GM12878 (cell line): ENCODE measurements around the gene MAP6D1. TPM values are rescaled to one million over a fixed set of nuclear protein-coding genes. Genes with fewer than 3 reads are reported as not detected.

Source experiments
- ATAC-seq: fragments of 200-7000 bp; cut with Tn5 transposase; 3 replicates; pipeline ENCODE4 v1.9.1; 2020; ENCODE audit warnings: mild to moderate bottlenecking, moderate library complexity
- BruUV-seq: library from RNA; stranded (reverse); fragments of 400-500 nt; replicated peaks from 2 replicates; lab custom pipeline; 2021; lab: Mats Ljungman, UMichigan
- CTCF ChIA-PET: fragments of 300-600 bp; sonication (Branson Sonifier 250); formaldehyde crosslinking; extraction: SDS; loops from one replicate; lab custom pipeline; 2021; ENCODE audit warnings: inconsistent platforms; lab: Yijun Ruan, JAX
- POLR2A ChIA-PET: fragments of 350-600 bp; formaldehyde crosslinking; extraction: SDS; loops from one replicate; lab custom pipeline; 2021; ENCODE audit warnings: inconsistent platforms; lab: Charles Lee
- RAD21 ChIA-PET: fragments of 300-600 bp; sonication (Branson Sonifier 250); formaldehyde crosslinking; loops from one replicate; lab custom pipeline; 2023; ENCODE audit warnings: antibody characterized with exemption; ENCODE audit not compliant: unreplicated experiment; lab: Charles Lee
- SMC1A ChIA-PET: fragments of 300-600 bp; sonication (Branson Sonifier 250); formaldehyde crosslinking; loops from one replicate; lab custom pipeline; 2023; ENCODE audit not compliant: unreplicated experiment, uncharacterized antibody; lab: Charles Lee
- DNase-seq: peaks from one replicate; pipeline ENCODE4 v3.0.0-alpha.2; 2011; ENCODE audit warnings: low read depth, low spot score
- FAIRE-seq: peaks from 3 replicates; lab custom pipeline; 2011; peaks lifted over from hg19 to GRCh38; lab: Jason Lieb, UNC
- H2AFZ ChIP-seq: 2 replicates; pipeline ENCODE4 v1.6.0; 2011; ENCODE audit warnings: low read depth, low read length, control low read depth; ENCODE audit not compliant: control insufficient read depth
- H3K27ac ChIP-seq: 2 replicates; pipeline ENCODE4 v1.5.1; 2011; ENCODE audit warnings: control low read depth; ENCODE audit not compliant: control insufficient read depth, insufficient read depth
- H3K27me3 ChIP-seq, 2 experiments: replicated peaks in 1 of 2; 2 replicates each; pipeline versions ENCODE4 v1.6.0 to v1.6.1; 2011; ENCODE audit warnings: low read length in 1 of 2; ENCODE audit not compliant: control insufficient read depth in 2 of 2, insufficient read depth in 2 of 2
- H3K36me3 ChIP-seq, 2 experiments: 2 replicates each; pipeline ENCODE4 v1.5.1; 2011; ENCODE audit warnings: low read length in 1 of 2; ENCODE audit not compliant: control insufficient read depth in 2 of 2, insufficient read depth in 2 of 2
- H3K4me1 ChIP-seq: 2 replicates; pipeline ENCODE4 v1.6.1; 2011; ENCODE audit warnings: mild to moderate bottlenecking, low read length, moderate library complexity, mixed read lengths; ENCODE audit not compliant: control insufficient read depth, insufficient read depth
- H3K4me2 ChIP-seq: 2 replicates; pipeline ENCODE4 v1.6.0; 2011; ENCODE audit warnings: control low read depth; ENCODE audit not compliant: control insufficient read depth, insufficient read depth
- H3K4me3 ChIP-seq: fragments of 200-600 bp; sonication (generic); 2 replicates; pipeline ENCODE4 v1.5.1; 2016
- H3K79me2 ChIP-seq: 2 replicates; pipeline ENCODE4 v1.6.0; 2011; ENCODE audit warnings: low read length; ENCODE audit not compliant: control insufficient read depth, insufficient read depth
- H3K9ac ChIP-seq: 2 replicates; pipeline ENCODE4 v1.8.0; 2011; ENCODE audit warnings: low read length, control low read depth, mixed read lengths; ENCODE audit not compliant: control insufficient read depth, insufficient read depth
- H3K9me3 ChIP-seq: replicated peaks from 3 replicates; pipeline ENCODE4 v1.5.1; 2011; ENCODE audit warnings: mild to moderate bottlenecking, low read length; ENCODE audit not compliant: control insufficient read depth, insufficient read depth
- H4K20me1 ChIP-seq: 2 replicates; pipeline ENCODE4 v1.6.0; 2011; ENCODE audit not compliant: control insufficient read depth, insufficient read depth
- BHLHE40 ChIP-seq, 2 experiments: fragments of 450-650 bp in 1 of 2; IDR thresholded peaks; 2 replicates each; pipeline ENCODE4 v1.6.1; 2011 to 2017; ENCODE audit warnings: low read depth in 2 of 2, borderline replicate concordance in 1 of 2, improper control_type of control experiment in 1 of 2, low read length in 1 of 2, mild to moderate bottlenecking in 1 of 2
- ESRRA ChIP-seq: IDR thresholded peaks from 2 replicates; pipeline ENCODE4 v1.6.1; 2012; ENCODE audit warnings: mild to moderate bottlenecking, low read length, improper control_type of control experiment
- HCFC1 ChIP-seq: fragments of 150-350 bp; IDR thresholded peaks from 2 replicates; pipeline ENCODE4 v1.6.1; 2014; ENCODE audit warnings: low read length
- LARP7 ChIP-seq: fragments of 450-650 bp; IDR thresholded peaks from 2 replicates; pipeline ENCODE4 v1.6.1; 2017; ENCODE audit warnings: mild to moderate bottlenecking
- NKRF ChIP-seq: fragments of 450-650 bp; conservative IDR thresholded peaks from 2 replicates; pipeline ENCODE4 v1.6.1; 2017; ENCODE audit warnings: mild to moderate bottlenecking, moderate library complexity
- POLR2AphosphoS5 ChIP-seq: IDR thresholded peaks from 2 replicates; pipeline ENCODE4 v1.6.1; 2011; ENCODE audit warnings: mild to moderate bottlenecking, low read length, inconsistent platforms
- POU2F2 ChIP-seq: IDR thresholded peaks from 3 replicates; pipeline ENCODE4 v1.6.1; 2011; ENCODE audit warnings: low read depth, mild to moderate bottlenecking, low read length, borderline replicate concordance
- WGBS: methylation state at CpG from one replicate; pipeline ENCODE4 v1.1.6; 2016; ENCODE audit warnings: low lambda C conversion rate; ENCODE audit not compliant: insufficient replicate concordance, insufficient coverage; ENCODE audit errors: missing lambda C conversion rate; 5-methylcytosine and 5-hydroxymethylcytosine counted together
- in situ Hi-C: fragments of 300-500 bp; cut with MboI; formaldehyde crosslinking; loops from 9 replicates; pipeline ENCODE4 v1.14.3; 2018; ENCODE audit warnings: mixed read lengths
- intact Hi-C: fragments of 100-400 bp; cut with micrococcal nuclease; formaldehyde crosslinking; loops from one replicate; pipeline ENCODE4 v1.14.2; 2022; ENCODE audit not compliant: unreplicated experiment
- polyA plus RNA-seq, 11 experiments: library from polyadenylated mRNA; depleted of rRNA in 4 of 11; unstranded in 6 of 11; stranded (reverse) in 5 of 11; fragments of >200 nt; fragmentation: Nextera tagmentation in 4 of 11; fragmentation: Illumina TruSeq in 1 of 11; extraction: Ambion mirVana in 4 of 11; extraction: Trizol in 1 of 11; gene quantifications; 1 replicate in 1 of 11; 2 replicates in 10 of 11; pipeline versions ENCODE4 v1.2.1 to v1.2.3, GENCODE V29; 2011 to 2016; ENCODE audit warnings: inconsistent platforms in 2 of 11, missing spikeins in 2 of 11, low read depth in 1 of 11
- total RNA-seq, 4 experiments: library from RNA; depleted of rRNA in 3 of 4; stranded (reverse); fragments of >200 nt in 3 of 4; fragmentation: Illumina TruSeq in 1 of 4; extraction: Trizol in 1 of 4; gene quantifications; 2 replicates each; pipeline versions ENCODE4 v1.2.1 to v1.2.3, GENCODE V29; 2013 to 2021
- TF ChIP-seq, protein P1 (sequence below): fragments of 450-650 bp; IDR thresholded peaks from 2 replicates; pipeline ENCODE4 v1.6.1; 2017; ENCODE audit warnings: mild to moderate bottlenecking, moderate library complexity

MAP6D1 gene
- total and polyA plus RNA-seq, 10 of the 15 experiments (the other 5 are each of a cell fraction or from before 2014, with no cell fraction given) = 0.50 to 2.2 (median 1.2) TPM; not detected in 3

DNA sequence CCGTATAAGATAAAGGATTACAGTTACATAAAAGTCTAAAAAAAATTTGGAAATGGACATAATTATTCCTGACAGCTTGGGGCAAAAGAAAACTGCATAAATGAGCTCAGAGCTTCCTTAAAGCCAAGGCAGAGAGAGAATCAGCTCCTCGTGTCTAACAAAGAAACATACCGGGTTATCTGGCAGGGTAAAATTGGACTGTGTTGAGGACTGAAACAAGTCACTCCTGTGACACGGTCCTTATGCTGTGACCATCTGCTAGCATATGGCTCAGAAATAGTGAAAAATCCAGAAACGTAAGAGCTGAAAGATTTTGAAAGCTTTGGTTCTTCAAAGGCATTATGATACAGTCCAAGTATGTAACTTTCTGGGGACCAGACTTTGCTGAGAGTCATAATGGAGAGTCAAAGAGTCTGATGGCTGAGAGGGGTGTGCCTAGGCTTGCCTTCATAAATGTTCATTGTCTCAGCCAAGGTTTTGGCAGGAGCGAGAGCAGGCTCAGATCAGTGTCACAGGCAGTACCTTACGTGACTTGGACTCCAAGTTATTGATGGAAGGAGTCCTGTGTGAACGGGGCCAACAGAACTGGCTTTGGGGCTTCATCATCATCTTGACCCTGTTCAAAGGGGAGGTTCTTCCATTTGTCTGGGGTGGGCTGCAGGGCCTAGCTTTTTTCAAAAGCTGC, 12.5 kb downstream of the MAP6D1 start:
- ATAC-seq (no peak), FAIRE-seq (no peak), DNase-seq (no peak)
- H4K20me1 ChIP-seq = no peaks in the 10 kb centered on the region
- intact Hi-C loops = no loop called here
- peaks cover 10 to 14% of the 10 kb centered on the region in 2 experiments for H3K36me3 ChIP-seq
- CTCF ChIA-PET = interaction anchor here (0.6 kb wide), 1 partner anchor 83 kb away, joined by 3 read pairs; no protein-coding TSS in a partner anchor
- 99% methylated on average over 8 of the region's 8 CpGs for WGBS
- no peaks in the 10 kb centered on the region for H3K9me3 ChIP-seq
- no peak overlapping the region for H3K9ac ChIP-seq
- no peak overlapping the region for H3K4me3 ChIP-seq
- in situ Hi-C loops = no loop called here
- no peak for TF ChIP-seq POU2F2
- TF ChIP-seq POLR2AphosphoS5 = 0 out of 2 replicates have a peak, but pooled peaks have one; percentile 22
- no peaks in the 10 kb centered on the region for H3K79me2 ChIP-seq
- peaks cover 11% of the 10 kb centered on the region for H3K4me1 ChIP-seq
- no TSS peak for BruUV-seq
- RAD21 ChIA-PET = interaction anchor here (1.2 kb wide), 1 partner anchor 72 kb away, joined by 3 read pairs; the partner anchor contains the start of gene PARL
- POLR2A ChIA-PET = interaction anchor here (0.7 kb wide), 1 partner anchor 13 kb away, joined by 5 read pairs; no protein-coding TSS in a partner anchor
- H3K27me3 ChIP-seq = no peaks in the 10 kb centered on the region
- SMC1A ChIA-PET = no interaction called here
- H2AFZ ChIP-seq = no peak overlapping the region
- no peak overlapping the region for H3K27ac ChIP-seq
- H3K4me2 ChIP-seq = no peak overlapping the region

DNA sequence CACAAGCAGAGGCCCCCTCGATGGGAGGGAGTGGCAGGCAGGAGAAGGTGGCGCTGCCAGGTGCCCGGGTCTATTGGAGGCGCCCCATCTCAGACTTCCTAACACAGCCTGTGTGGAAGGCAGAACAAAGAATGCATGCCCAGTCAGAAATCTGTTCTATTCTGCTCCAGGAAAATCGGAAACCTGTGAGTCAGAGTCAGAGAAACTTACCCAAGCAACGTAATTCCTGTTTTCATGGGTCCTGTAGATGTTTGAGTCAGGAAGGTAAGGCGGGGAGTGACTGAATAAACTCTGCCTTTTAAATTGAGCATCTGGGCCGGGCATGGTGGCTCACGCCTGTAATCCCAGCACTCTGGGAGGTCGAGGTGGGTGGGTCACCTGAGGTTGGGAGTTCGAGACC, 13.7 kb downstream of the MAP6D1 start:
- DNase-seq (no peak), FAIRE-seq (no peak), ATAC-seq (no peak)
- Histone ChIP-seq H3K9ac (no peak overlapping the region), H4K20me1 (no peaks in the 10 kb centered on the region), H3K27ac (no peak overlapping the region), H3K36me3 (peaks cover 18 to 23% of the 10 kb centered on the region in 2 experiments), H3K4me1 (peaks cover 11% of the 10 kb centered on the region), H3K79me2 (no peaks in the 10 kb centered on the region), H3K4me2 (no peak overlapping the region), H2AFZ (no peak overlapping the region), H3K4me3 (no peak overlapping the region), H3K27me3 (no peaks in the 10 kb centered on the region), H3K9me3 (no peaks in the 10 kb centered on the region)
- 96% methylated on average over 11 of the region's 11 CpGs for WGBS
- no TSS peak for BruUV-seq
- POLR2A ChIA-PET = no interaction called here
- in situ Hi-C loops (no loop called here), intact Hi-C loops (no loop called here)
- SMC1A ChIA-PET = no interaction called here
- CTCF ChIA-PET = no interaction called here
- RAD21 ChIA-PET = no interaction called here
- TF ChIP-seq, protein P1, sequence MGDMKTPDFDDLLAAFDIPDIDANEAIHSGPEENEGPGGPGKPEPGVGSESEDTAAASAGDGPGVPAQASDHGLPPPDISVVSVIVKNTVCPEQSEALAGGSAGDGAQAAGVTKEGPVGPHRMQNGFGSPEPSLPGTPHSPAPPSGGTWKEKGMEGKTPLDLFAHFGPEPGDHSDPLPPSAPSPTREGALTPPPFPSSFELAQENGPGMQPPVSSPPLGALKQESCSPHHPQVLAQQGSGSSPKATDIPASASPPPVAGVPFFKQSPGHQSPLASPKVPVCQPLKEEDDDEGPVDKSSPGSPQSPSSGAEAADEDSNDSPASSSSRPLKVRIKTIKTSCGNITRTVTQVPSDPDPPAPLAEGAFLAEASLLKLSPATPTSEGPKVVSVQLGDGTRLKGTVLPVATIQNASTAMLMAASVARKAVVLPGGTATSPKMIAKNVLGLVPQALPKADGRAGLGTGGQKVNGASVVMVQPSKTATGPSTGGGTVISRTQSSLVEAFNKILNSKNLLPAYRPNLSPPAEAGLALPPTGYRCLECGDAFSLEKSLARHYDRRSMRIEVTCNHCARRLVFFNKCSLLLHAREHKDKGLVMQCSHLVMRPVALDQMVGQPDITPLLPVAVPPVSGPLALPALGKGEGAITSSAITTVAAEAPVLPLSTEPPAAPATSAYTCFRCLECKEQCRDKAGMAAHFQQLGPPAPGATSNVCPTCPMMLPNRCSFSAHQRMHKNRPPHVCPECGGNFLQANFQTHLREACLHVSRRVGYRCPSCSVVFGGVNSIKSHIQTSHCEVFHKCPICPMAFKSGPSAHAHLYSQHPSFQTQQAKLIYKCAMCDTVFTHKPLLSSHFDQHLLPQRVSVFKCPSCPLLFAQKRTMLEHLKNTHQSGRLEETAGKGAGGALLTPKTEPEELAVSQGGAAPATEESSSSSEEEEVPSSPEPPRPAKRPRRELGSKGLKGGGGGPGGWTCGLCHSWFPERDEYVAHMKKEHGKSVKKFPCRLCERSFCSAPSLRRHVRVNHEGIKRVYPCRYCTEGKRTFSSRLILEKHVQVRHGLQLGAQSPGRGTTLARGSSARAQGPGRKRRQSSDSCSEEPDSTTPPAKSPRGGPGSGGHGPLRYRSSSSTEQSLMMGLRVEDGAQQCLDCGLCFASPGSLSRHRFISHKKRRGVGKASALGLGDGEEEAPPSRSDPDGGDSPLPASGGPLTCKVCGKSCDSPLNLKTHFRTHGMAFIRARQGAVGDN = no peak
- TF ChIP-seq POU2F2 (no peak), BHLHE40 (IDR thresholded peaks at IDR 0.05; ENCODE audit: borderline replicate concordance in 1 of 2, low read depth in 2 of 2, low read length in 1 of 2) (no peak), LARP7 (no peak), ESRRA (no peak), NKRF (no peak), HCFC1 (no peak)
